HG02571 (cell line): ENCODE measurements around the gene CYP27A1.
"Not testable (repeated sequence)": the region's sequence is repeated elsewhere in the genome, so short reads cannot be mapped to it uniquely, and the experiment has no call there.

Source experiments
- ATAC-seq: cut with Tn5 transposase; IDR thresholded peaks from one replicate; pipeline ENCODE4 v1.9.1; 2021; ENCODE audit warnings: mild to moderate bottlenecking, moderate library complexity; ENCODE audit not compliant: unreplicated experiment

CYP27A1 gene

GRCh38 chr2:218830526-218831306 is 48.8 kb downstream of the CYP27A1 start:
- no peak for ATAC-seq

- ATAC-seq: no peak
These were observed 49.5 kb downstream of the CYP27A1 start, which contains the start of gene PRKAG3 for GRCh38 chr2:218831378-218831990. Gene PRKAG3, minus strand, starts transcription at chr2:218831803.

GRCh38 chr2:218832081-218832480 is 50.1 kb downstream of the CYP27A1 start:
- ATAC-seq: no peak

- ATAC-seq: no peak
These were observed 50.6 kb downstream of the CYP27A1 start for GRCh38 chr2:218832520-218832919.

- no peak for ATAC-seq
These were observed 51.2 kb downstream of the CYP27A1 start for GRCh38 chr2:218833023-218833609.

GRCh38 chr2:218834685-218835084 is 52.7 kb downstream of the CYP27A1 start:
- ATAC-seq: no peak

- no peak for ATAC-seq
These were observed 55.5 kb downstream of the CYP27A1 start for GRCh38 chr2:218837495-218837894.

- ATAC-seq: no peak
These were observed 57.5 kb downstream of the CYP27A1 start for GRCh38 chr2:218839430-218839829.

- ATAC-seq: no peak
These were observed 57.9 kb downstream of the CYP27A1 start for GRCh38 chr2:218839888-218840287.

- not testable (repeated sequence) for ATAC-seq
These were observed 62.4 kb downstream of the CYP27A1 start for GRCh38 chr2:218844334-218844733.

- not testable (repeated sequence) for ATAC-seq
These were observed 65.0 kb downstream of the CYP27A1 start for GRCh38 chr2:218846963-218847362.

GRCh38 chr2:218849721-218850120 is 67.8 kb downstream of the CYP27A1 start:
- ATAC-seq: no peak

GRCh38 chr2:218850796-218851195 is 68.8 kb downstream of the CYP27A1 start:
- ATAC-seq: no peak

GRCh38 chr2:218851286-218851685 is 69.3 kb downstream of the CYP27A1 start:
- ATAC-seq: no peak

GRCh38 chr2:218852911-218853667 is 71.1 kb downstream of the CYP27A1 start:
- ATAC-seq: no peak

GRCh38 chr2:218853766-218854165 is 71.8 kb downstream of the CYP27A1 start:
- no peak for ATAC-seq

- ATAC-seq: no peak
These were observed 72.9 kb downstream of the CYP27A1 start for GRCh38 chr2:218854860-218855259.

- no peak for ATAC-seq
These were observed 73.6 kb downstream of the CYP27A1 start for GRCh38 chr2:218855305-218856166.

GRCh38 chr2:218856167-218856895 is 74.4 kb downstream of the CYP27A1 start:
- ATAC-seq: no peak

GRCh38 chr2:218856896-218857243 is 74.9 kb downstream of the CYP27A1 start:
- no peak for ATAC-seq
